AG04450 (cell line): ENCODE measurements around the gene CEP295NL. TPM values are rescaled to one million over a fixed set of nuclear protein-coding genes. Genes with fewer than 3 reads are reported as not detected.

Experiments used
- CTCF ChIA-PET: fragments of 300-600, 350-600 bp; formaldehyde crosslinking; extraction: SDS; loops from one replicate; lab custom pipeline; 2022; ENCODE audit warnings: antibody characterized with exemption, inconsistent platforms; lab: Charles Lee
- POLR2A ChIA-PET: fragments of 350-600 bp; formaldehyde crosslinking; extraction: SDS; loops from one replicate; lab custom pipeline; 2021; ENCODE audit warnings: antibody characterized with exemption, inconsistent platforms; lab: Yijun Ruan, JAX
- DNase-seq: peaks from one replicate; pipeline ENCODE4 v3.0.0-alpha.2; 2011; ENCODE audit warnings: low read depth, low spot score
- H3K27ac ChIP-seq: one replicate; pipeline ENCODE4 v1.5.1; 2012; ENCODE audit warnings: low read depth, low read length, control low read depth
- H3K27me3 ChIP-seq: one replicate; pipeline ENCODE4 v1.6.0; 2012; ENCODE audit warnings: low read length; ENCODE audit not compliant: control insufficient read depth, insufficient read depth
- H3K4me3 ChIP-seq: 2 replicates; pipeline ENCODE4 v1.5.1; 2011; ENCODE audit warnings: mild to moderate bottlenecking, low read depth, low read length, control low read depth
- H3K9me3 ChIP-seq: 2 replicates; pipeline ENCODE4 v1.5.1; 2012; ENCODE audit warnings: low read length; ENCODE audit not compliant: control insufficient read depth, insufficient read depth
- CTCF ChIP-seq: IDR thresholded peaks from 2 replicates; pipeline ENCODE4 v1.5.1; 2011; ENCODE audit warnings: low read depth, low read length, control low read depth, inconsistent platforms
- polyA plus RNA-seq: library from polyadenylated mRNA; depleted of rRNA; stranded (reverse); fragments of >200 nt; gene quantifications from 2 replicates; pipeline ENCODE4 v1.2.3, GENCODE V29; 2011

CEP295NL gene
- polyA plus RNA-seq, 1 experiment, result 0.11 TPM

- ChIA-PET CTCF (no interaction called here), POLR2A (interaction anchor here (0.9 kb wide), 1 partner anchor 14 kb away, joined by 3 read pairs; no protein-coding TSS in a partner anchor)
- H3K27ac ChIP-seq, result no peak overlapping the region
- TF ChIP-seq CTCF, result no peak
- H3K4me3 ChIP-seq, result no peak overlapping the region
- no peaks in the 10 kb centered on the region; the same call in 1 of the 2 replicates for H3K9me3 ChIP-seq
- DNase-seq, result no peak
- no peaks in the 10 kb centered on the region for H3K27me3 ChIP-seq
Observed at GRCh38 chr17:78897664-78898047, 5.3 kb downstream of the CEP295NL start.

DNA sequence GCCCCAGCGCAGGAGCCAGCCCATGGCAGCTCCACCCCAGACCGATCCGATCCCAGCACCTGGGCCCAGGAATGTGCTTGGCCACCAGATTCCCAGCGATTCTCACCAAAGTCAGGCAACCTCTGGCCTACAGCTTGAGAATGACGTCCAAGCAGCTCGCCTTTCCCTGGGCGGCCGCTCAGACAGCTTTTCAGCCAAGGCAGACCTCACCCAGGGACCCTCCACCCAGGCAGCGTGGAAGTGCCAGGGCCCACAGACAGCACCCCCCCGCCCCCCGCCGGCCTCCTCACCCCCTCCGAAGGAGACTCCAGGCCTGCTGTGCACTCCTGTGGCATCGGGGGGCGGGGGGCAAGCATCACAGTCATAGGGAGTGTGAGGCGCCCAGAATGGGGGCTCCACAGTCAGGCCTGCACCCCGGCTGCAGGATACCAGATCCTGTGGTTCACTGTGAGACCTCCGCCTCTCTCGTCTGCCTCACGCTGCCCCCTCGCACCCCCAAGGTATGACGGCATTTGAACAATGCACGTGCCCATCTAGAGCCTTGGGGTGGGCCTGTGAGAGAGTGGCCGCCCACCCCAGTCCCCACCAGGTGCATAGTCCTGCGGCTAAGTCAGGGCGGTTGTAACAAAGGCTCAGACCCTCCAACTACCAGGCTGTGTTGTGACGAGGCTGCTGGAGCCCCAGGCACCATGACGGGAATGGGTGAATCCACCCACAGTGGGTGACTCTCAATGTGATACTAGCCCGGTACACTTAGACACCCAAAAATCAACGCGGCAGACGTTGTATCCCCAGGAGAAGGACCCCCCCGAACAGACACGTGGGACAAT is 6.0 kb downstream of the CEP295NL start:
- no peak for DNase-seq
- CTCF ChIA-PET, result no interaction called here
- H3K27ac ChIP-seq, result no peak overlapping the region
- no peak for TF ChIP-seq CTCF
- H3K27me3 ChIP-seq, result no peaks in the 10 kb centered on the region
- H3K9me3 ChIP-seq, result no peaks in the 10 kb centered on the region; the same call in 1 of the 2 replicates
- POLR2A ChIA-PET, result interaction anchor here (0.6 kb wide), 1 partner anchor 17 kb away, joined by 3 read pairs; no protein-coding TSS in a partner anchor
- no peak overlapping the region for H3K4me3 ChIP-seq

DNA sequence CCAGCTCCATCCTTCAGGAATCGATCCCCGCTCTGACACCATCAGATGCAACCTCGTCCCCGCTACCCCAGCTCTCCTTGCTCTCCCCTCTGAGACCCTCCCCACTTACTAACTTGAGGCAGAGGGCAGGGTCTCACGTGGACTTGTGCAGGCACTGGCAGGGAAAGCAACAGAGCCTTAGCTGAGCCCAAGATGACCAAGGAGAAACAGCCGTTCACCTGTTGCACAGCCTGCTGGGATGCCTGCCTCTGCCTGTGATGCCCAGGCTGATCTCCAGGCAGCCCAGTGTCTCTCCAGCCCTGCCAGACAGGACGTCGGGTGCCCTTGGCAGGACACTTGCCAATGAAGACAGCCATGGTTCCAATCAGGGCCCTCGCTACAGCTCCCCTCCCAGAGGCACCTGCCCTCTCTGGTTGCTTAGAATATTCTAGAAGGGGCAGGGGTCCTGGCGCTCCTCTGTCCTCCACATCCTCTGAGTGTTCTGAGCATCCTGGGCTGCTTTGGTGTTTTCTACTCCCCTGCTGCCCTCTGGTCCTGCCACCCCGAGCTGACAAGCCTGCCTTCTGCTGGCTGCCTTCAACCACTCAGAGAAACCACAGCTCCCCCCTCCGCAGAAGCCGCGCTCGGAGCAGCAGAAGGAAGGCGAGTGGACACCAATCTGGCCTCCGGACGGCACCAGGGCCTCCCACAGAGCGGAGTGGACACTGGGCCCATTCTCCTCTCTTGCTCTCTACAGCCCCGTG is 6.7 kb downstream of the CEP295NL start:
- DNase-seq, result no peak
- no peak for TF ChIP-seq CTCF
- no peak overlapping the region for H3K4me3 ChIP-seq
- H3K27me3 ChIP-seq, result no peaks in the 10 kb centered on the region
- no peaks in the 10 kb centered on the region; the same call in 1 of the 2 replicates for H3K9me3 ChIP-seq
- ChIA-PET CTCF (interaction anchor here (1.6 kb wide), 1 partner anchor 31 kb away, joined by 4 read pairs; no protein-coding TSS in a partner anchor), POLR2A (interaction anchor here (0.6 to 1.1 kb wide), 2 partner anchors 13 to 18 kb away, joined by 3 to 5 read pairs; no protein-coding TSS in a partner anchor)
- peak overlapping the region; percentile 34 for H3K27ac ChIP-seq

DNA sequence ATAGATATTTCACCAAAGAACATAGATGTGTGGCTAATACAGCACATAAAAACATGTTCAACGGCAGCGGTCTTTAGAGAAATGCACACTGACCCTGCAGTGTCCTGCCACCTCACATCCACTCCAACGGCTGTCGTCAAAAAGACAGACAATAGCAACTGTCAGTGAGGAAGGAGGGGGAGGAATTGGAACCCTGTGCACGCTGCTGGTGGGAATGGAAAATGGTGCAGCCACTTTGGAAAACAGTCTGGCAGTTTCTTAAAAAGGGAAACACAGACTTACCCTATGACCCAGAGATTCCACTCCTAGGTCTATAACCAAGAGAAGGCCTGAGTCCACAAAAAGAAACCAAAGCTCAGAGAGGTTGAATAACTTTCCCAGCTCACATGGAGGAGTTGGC is 7.7 kb downstream of the CEP295NL start:
- CTCF ChIA-PET, result interaction anchor here (1.6 kb wide), 1 partner anchor 30 kb away, joined by 4 read pairs; no protein-coding TSS in a partner anchor
- POLR2A ChIA-PET, result interaction anchor here (1.1 kb wide), 1 partner anchor 12 kb away, joined by 5 read pairs; no protein-coding TSS in a partner anchor

More for the DNA sequence above, 7.7 kb downstream of the CEP295NL start:
- Histone ChIP-seq H3K9me3 (no peaks in the 10 kb centered on the region; the same call in 1 of the 2 replicates), H3K27ac (peak overlapping the region; percentile 34), H3K27me3 (no peaks in the 10 kb centered on the region), H3K4me3 (no peak overlapping the region)
- no peak for DNase-seq
- TF ChIP-seq CTCF, result no peak
